Liver (tissue), 9 donors: Measurements from ENCODE around the gene GIGYF1. TPM values are rescaled to one million over a fixed set of nuclear protein-coding genes. Genes with fewer than 3 reads are reported as not detected.

Source experiments
- DNase-seq: peaks from one replicate; pipeline ENCODE4 v3.0.0-alpha.2; 2017; ENCODE audit warnings: low spot score
- H3K27ac ChIP-seq, 2 donors: one replicate each; pipeline ENCODE4 v1.7.0; 2013; ENCODE audit warnings: inconsistent platforms in 2 of 2, low read length in 2 of 2, control low read depth in 1 of 2, low read depth in 1 of 2, mild to moderate bottlenecking in 1 of 2
- H3K27me3 ChIP-seq, 4 donors: one replicate each; pipeline versions ENCODE4 v1.6.1 to v1.7.0; 2013; ENCODE audit warnings: low read length in 3 of 4, inconsistent platforms in 1 of 4, mild to moderate bottlenecking in 1 of 4, moderate library complexity in 1 of 4; ENCODE audit not compliant: control insufficient read depth in 4 of 4, insufficient read depth in 4 of 4
- H3K36me3 ChIP-seq, 4 donors: one replicate each; pipeline versions ENCODE4 v1.6.1 to v1.7.0; 2013; ENCODE audit warnings: low read length in 3 of 4, mild to moderate bottlenecking in 3 of 4, low read depth in 1 of 4, moderate library complexity in 1 of 4; ENCODE audit not compliant: control insufficient read depth in 4 of 4, insufficient read depth in 3 of 4
- H3K4me1 ChIP-seq, 4 donors: one replicate each; pipeline versions ENCODE4 v1.6.1 to v1.7.0; 2013; ENCODE audit warnings: low read length in 3 of 4, mild to moderate bottlenecking in 3 of 4, moderate library complexity in 1 of 4; ENCODE audit not compliant: control insufficient read depth in 4 of 4, insufficient read depth in 4 of 4
- H3K4me3 ChIP-seq, 3 donors: one replicate each; pipeline versions ENCODE4 v1.6.1 to v1.7.0; 2013; ENCODE audit warnings: low read length in 3 of 3, control low read depth in 1 of 3, low read depth in 1 of 3, mild to moderate bottlenecking in 1 of 3
- H3K9ac ChIP-seq, 2 donors: one replicate each; pipeline ENCODE4 v1.7.0; 2013; ENCODE audit warnings: low read length in 2 of 2, mild to moderate bottlenecking in 2 of 2, moderate library complexity in 2 of 2, control low read depth in 1 of 2, low read depth in 1 of 2
- H3K9me3 ChIP-seq, 4 donors: one replicate each; pipeline versions ENCODE4 v1.6.1 to v1.7.0; 2013; ENCODE audit warnings: low read length in 3 of 4; ENCODE audit not compliant: control insufficient read depth in 4 of 4
- ATF3 ChIP-seq: IDR thresholded peaks from 2 replicates; pipeline ENCODE4 v1.6.1; 2016; ENCODE audit warnings: antibody characterized with exemption
- CTCF ChIP-seq: fragments of 150-350 bp; IDR thresholded peaks from 2 replicates; pipeline ENCODE4 v1.5.1; 2017; ENCODE audit warnings: improper control_type of control experiment, low read depth, low read length; ENCODE audit not compliant: missing input control
- FOXA1 ChIP-seq: IDR thresholded peaks from 2 replicates; pipeline ENCODE4 v1.6.1; 2016; ENCODE audit warnings: antibody characterized with exemption
- GABPA ChIP-seq, 2 donors: IDR thresholded peaks in 1 of 2; conservative IDR thresholded peaks in 1 of 2; 2 replicates each; pipeline ENCODE4 v1.6.1; 2016; ENCODE audit warnings: antibody characterized with exemption in 2 of 2, mild to moderate bottlenecking in 1 of 2, moderate library complexity in 1 of 2
- HNF4A ChIP-seq, 2 donors: conservative IDR thresholded peaks; 2 replicates each; pipeline ENCODE4 v1.6.1; 2016; ENCODE audit warnings: antibody characterized with exemption in 2 of 2, mild to moderate bottlenecking in 2 of 2
- HNF4G ChIP-seq: IDR thresholded peaks from 2 replicates; pipeline ENCODE4 v1.6.1; 2016; ENCODE audit warnings: antibody characterized with exemption
- JUND ChIP-seq, 2 donors: IDR thresholded peaks; 2 replicates each; pipeline ENCODE4 v1.6.1; 2016; ENCODE audit warnings: antibody characterized with exemption in 2 of 2
- MAX ChIP-seq: IDR thresholded peaks from 2 replicates; pipeline ENCODE4 v1.6.1; 2016; ENCODE audit warnings: antibody characterized with exemption
- NR2F2 ChIP-seq: IDR thresholded peaks from 2 replicates; pipeline ENCODE4 v1.6.1; 2016; ENCODE audit warnings: antibody characterized with exemption
- REST ChIP-seq: IDR thresholded peaks from 2 replicates; pipeline ENCODE4 v1.6.1; 2016; ENCODE audit warnings: antibody characterized with exemption, mild to moderate bottlenecking
- RXRA ChIP-seq, 2 donors: IDR thresholded peaks; 2 replicates each; pipeline ENCODE4 v1.6.1; 2017 to 2018; ENCODE audit warnings: antibody characterized with exemption in 2 of 2, mild to moderate bottlenecking in 1 of 2
- SP1 ChIP-seq: IDR thresholded peaks from 2 replicates; pipeline ENCODE4 v1.6.1; 2018; ENCODE audit warnings: antibody characterized with exemption, mild to moderate bottlenecking
- TAF1 ChIP-seq: conservative IDR thresholded peaks from 2 replicates; pipeline ENCODE4 v1.6.1; 2016; ENCODE audit warnings: antibody characterized with exemption, mild to moderate bottlenecking
- YY1 ChIP-seq: IDR thresholded peaks from 2 replicates; pipeline ENCODE4 v1.6.1; 2016; ENCODE audit warnings: antibody characterized with exemption, mild to moderate bottlenecking
- ZBTB33 ChIP-seq: IDR thresholded peaks from 2 replicates; pipeline ENCODE4 v1.6.1; 2016; ENCODE audit warnings: antibody characterized with exemption
- WGBS: extraction: QIAGEN DNeasy Blood & Tissue Kit; methylation state at CpG from one replicate; pipeline ENCODE4 v1.1.7; 2013; 5-methylcytosine and 5-hydroxymethylcytosine counted together
- polyA plus RNA-seq, 2 donors: library from polyadenylated mRNA; stranded (reverse) in 1 of 2; unstranded in 1 of 2; fragments of 200-250 nt in 1 of 2; fragments of >200 nt in 1 of 2; fragmentation: Nextera tagmentation in 1 of 2; extraction: Ambion mirVana in 1 of 2; gene quantifications; one replicate each; pipeline versions ENCODE4 v1.2.1 to v1.2.3, GENCODE V29; 2013 to 2015
- total RNA-seq, 2 donors: library from RNA; depleted of rRNA; stranded (reverse); fragments of >200 nt; gene quantifications; one replicate each; pipeline ENCODE4 v1.2.3, GENCODE V29; 2014
- donor health status: healthy.
- donor health status: healthy.
- donor health status: healthy.
- donor health status: healthy.
- donor health status: healthy.

Gene GIGYF1
- total and polyA plus RNA-seq, 4 donors, result 6.8 to 12.7 (median 10.1) TPM

- H3K36me3 ChIP-seq, result peaks cover 8 to 70% (median 37%) of the 10 kb centered on the region in 4 donors
- TF ChIP-seq RXRA (IDR thresholded peaks at IDR 0.05) (no peak), HNF4A (conservative IDR thresholded peaks at IDR 0.05) (no peak), FOXA1 (no peak), NR2F2 (no peak), HNF4G (no peak), REST (no peak), SP1 (no peak), ATF3 (no peak), MAX (no peak), JUND (IDR thresholded peaks at IDR 0.05) (no peak), CTCF (no peak), YY1 (no peak), ZBTB33 (no peak), TAF1 (no peak), GABPA (IDR thresholded peaks at IDR 0.05 in 1 of 2, conservative IDR thresholded peaks at IDR 0.05 in 1 of 2) (no peak)
- H3K27me3 ChIP-seq, result no peaks in the 10 kb centered on the region
- WGBS, result 90% methylated on average over 28 of the region's 28 CpGs
- no peaks in the 10 kb centered on the region for H3K9me3 ChIP-seq
- no peak overlapping the region for H3K4me3 ChIP-seq
- DNase-seq, result no peak
- peaks cover 0 to 3% (median 0%) of the 10 kb centered on the region in 4 donors for H3K4me1 ChIP-seq
- H3K9ac ChIP-seq, result no peak overlapping the region
- H3K27ac ChIP-seq, result no peak overlapping the region
Observed at GRCh38 chr7:100682991-100683658, 10.9 kb downstream of the GIGYF1 start.
